Sigmoid colon (tissue), 7 donors: ENCODE data around the gene RCOR1. TPM values are rescaled to one million over a fixed set of nuclear protein-coding genes. Genes with fewer than 3 reads are reported as not detected.

Source experiments
- DNase-seq: peaks from one replicate; pipeline ENCODE4 v3.0.0-alpha.2; 2019
- H3K27ac ChIP-seq, 4 donors: fragments of 200-600 bp; sonication (generic); one replicate each; pipeline ENCODE4 v1.5.1; 2016 to 2019; ENCODE audit warnings: mild to moderate bottlenecking in 1 of 4
- H3K27me3 ChIP-seq, 3 donors: fragments of 200-600 bp; sonication (generic); one replicate each; pipeline ENCODE4 v1.5.1; 2019; ENCODE audit warnings: mild to moderate bottlenecking in 1 of 3
- H3K36me3 ChIP-seq, 4 donors: fragments of 200-600 bp; sonication (generic); one replicate each; pipeline ENCODE4 v1.5.1; 2016 to 2019
- H3K4me1 ChIP-seq, 4 donors: fragments of 200-600 bp; sonication (generic); one replicate each; pipeline ENCODE4 v1.5.1; 2017 to 2019
- H3K4me3 ChIP-seq, 4 donors: fragments of 200-600 bp; sonication (generic); one replicate each; pipeline ENCODE4 v1.5.1; 2017 to 2019; ENCODE audit warnings: mild to moderate bottlenecking in 2 of 4, moderate library complexity in 1 of 4
- H3K9me3 ChIP-seq, 4 donors: fragments of 200-600 bp in 3 of 4; sonication (generic) in 3 of 4; one replicate each; pipeline versions ENCODE4 v1.5.1 to v1.6.1; 2013 to 2019
- EP300 ChIP-seq, 4 donors: sonication (generic); formaldehyde crosslinking; IDR thresholded peaks; one replicate each; pipeline ENCODE4 v1.6.1; 2017; ENCODE audit warnings: antibody characterized with exemption in 4 of 4
- POLR2A ChIP-seq, 2 donors: fragments of 450-650 bp; IDR thresholded peaks; one replicate each; pipeline ENCODE4 v1.6.1; 2016; ENCODE audit warnings: antibody characterized with exemption in 2 of 2, mild to moderate bottlenecking in 2 of 2, moderate library complexity in 2 of 2
- POLR2AphosphoS5 ChIP-seq, 4 donors: sonication (generic); formaldehyde crosslinking; IDR thresholded peaks; one replicate each; pipeline ENCODE4 v1.6.1; 2017; ENCODE audit warnings: antibody characterized with exemption in 4 of 4
- WGBS, 2 donors: extraction: QIAGEN DNeasy Blood & Tissue Kit; methylation state at CpG; one replicate each; pipeline ENCODE4 v1.1.7; 2013; 5-methylcytosine and 5-hydroxymethylcytosine counted together
- intact Hi-C: fragments of 100-400 bp; cut with DNase I; formaldehyde crosslinking; loops from one replicate; pipeline ENCODE4 v1.15.1; 2023
- polyA plus RNA-seq, 3 donors: library from polyadenylated mRNA; stranded (reverse); fragments of 200-250 nt; gene quantifications; one replicate each; pipeline ENCODE4 v1.2.3, GENCODE V29; 2013
- total RNA-seq, 4 donors: library from RNA; depleted of rRNA; stranded (reverse); fragments of >200 nt; gene quantifications; one replicate each; pipeline ENCODE4 v1.1.0, GENCODE V29; 2016
- TF ChIP-seq, protein P1 (sequence below), 4 experiments: fragments of 450-650 bp in 3 of 4; fragments of 200-600 bp in 1 of 4; IDR thresholded peaks; one replicate each; pipeline ENCODE4 v1.5.1; 2016 to 2019; ENCODE audit warnings: antibody characterized with exemption in 4 of 4, mild to moderate bottlenecking in 3 of 4, moderate library complexity in 2 of 4
- donor health status: healthy with polysubstance abuse.
- donor health status: Bipolar disorder and iron deficiency.
- donor health status: healthy.

Gene RCOR1
- total and polyA plus RNA-seq, 7 donors: 7.2 to 12.5 (median 11.8) TPM

DNA sequence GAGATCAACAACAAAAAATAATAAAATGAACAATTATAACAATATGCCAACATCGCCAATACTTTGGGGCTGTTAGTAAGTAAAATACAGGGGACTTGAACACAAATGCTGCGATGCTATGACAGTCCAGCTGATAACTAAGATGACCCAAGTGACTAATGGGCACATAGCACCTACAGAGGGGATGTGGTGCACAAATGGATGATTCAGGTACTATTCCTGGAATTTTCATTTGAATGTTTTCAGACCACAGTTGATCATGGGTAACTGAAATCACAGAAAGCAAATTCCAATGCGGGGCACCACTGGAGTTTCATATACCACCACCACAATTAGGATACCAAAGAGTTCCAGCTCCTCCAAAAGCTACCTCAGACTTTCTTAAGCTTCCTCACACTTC lies 82.9 kb downstream of the RCOR1 start:
- H3K27ac ChIP-seq: no peak overlapping the region
- no peak for TF ChIP-seq POLR2AphosphoS5 (IDR thresholded peaks at IDR 0.05)
- TF ChIP-seq, protein P1, sequence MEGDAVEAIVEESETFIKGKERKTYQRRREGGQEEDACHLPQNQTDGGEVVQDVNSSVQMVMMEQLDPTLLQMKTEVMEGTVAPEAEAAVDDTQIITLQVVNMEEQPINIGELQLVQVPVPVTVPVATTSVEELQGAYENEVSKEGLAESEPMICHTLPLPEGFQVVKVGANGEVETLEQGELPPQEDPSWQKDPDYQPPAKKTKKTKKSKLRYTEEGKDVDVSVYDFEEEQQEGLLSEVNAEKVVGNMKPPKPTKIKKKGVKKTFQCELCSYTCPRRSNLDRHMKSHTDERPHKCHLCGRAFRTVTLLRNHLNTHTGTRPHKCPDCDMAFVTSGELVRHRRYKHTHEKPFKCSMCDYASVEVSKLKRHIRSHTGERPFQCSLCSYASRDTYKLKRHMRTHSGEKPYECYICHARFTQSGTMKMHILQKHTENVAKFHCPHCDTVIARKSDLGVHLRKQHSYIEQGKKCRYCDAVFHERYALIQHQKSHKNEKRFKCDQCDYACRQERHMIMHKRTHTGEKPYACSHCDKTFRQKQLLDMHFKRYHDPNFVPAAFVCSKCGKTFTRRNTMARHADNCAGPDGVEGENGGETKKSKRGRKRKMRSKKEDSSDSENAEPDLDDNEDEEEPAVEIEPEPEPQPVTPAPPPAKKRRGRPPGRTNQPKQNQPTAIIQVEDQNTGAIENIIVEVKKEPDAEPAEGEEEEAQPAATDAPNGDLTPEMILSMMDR (IDR thresholded peaks at IDR 0.05): no peak
- TF ChIP-seq POLR2A (IDR thresholded peaks at IDR 0.05): no peak
- TF ChIP-seq EP300 (IDR thresholded peaks at IDR 0.05): no peak
- no peaks in the 10 kb centered on the region for H3K4me1 ChIP-seq
- no peaks in the 10 kb centered on the region for H3K27me3 ChIP-seq
- no peak overlapping the region for H3K4me3 ChIP-seq
- H3K36me3 ChIP-seq: no peaks in the 10 kb centered on the region
- no peaks in the 10 kb centered on the region for H3K9me3 ChIP-seq
- DNase-seq: no peak
- 99% methylated on average over 3 of the region's 3 CpGs for WGBS, 2 donors
- intact Hi-C loops: no loop called here

GRCh38 chr14:102678394-102678793 lies 85.9 kb downstream of the RCOR1 start:
- intact Hi-C loops: no loop called here
- H3K27ac ChIP-seq: no peak overlapping the region
- no peaks in the 10 kb centered on the region for H3K27me3 ChIP-seq
- H3K4me1 ChIP-seq: no peaks in the 10 kb centered on the region
- WGBS, 2 donors: 85 to 93% methylated on average over 2 of the region's 2 CpGs
- DNase-seq: no peak
- TF ChIP-seq, protein P1 (IDR thresholded peaks at IDR 0.05): no peak
- no peak for TF ChIP-seq POLR2AphosphoS5 (IDR thresholded peaks at IDR 0.05)
- TF ChIP-seq EP300 (IDR thresholded peaks at IDR 0.05): no peak
- no peak for TF ChIP-seq POLR2A (IDR thresholded peaks at IDR 0.05)
- H3K9me3 ChIP-seq: no peaks in the 10 kb centered on the region
- H3K36me3 ChIP-seq: no peaks in the 10 kb centered on the region
- H3K4me3 ChIP-seq: no peak overlapping the region

- H3K27me3 ChIP-seq: no peaks in the 10 kb centered on the region
- intact Hi-C loops: no loop called here
- H3K4me3 ChIP-seq: no peak overlapping the region
- no peak for TF ChIP-seq POLR2A (IDR thresholded peaks at IDR 0.05)
- no peak for TF ChIP-seq POLR2AphosphoS5 (IDR thresholded peaks at IDR 0.05)
- no peak for TF ChIP-seq EP300 (IDR thresholded peaks at IDR 0.05)
- TF ChIP-seq, protein P1 (IDR thresholded peaks at IDR 0.05): no peak
- H3K36me3 ChIP-seq: no peaks in the 10 kb centered on the region
- no peak overlapping the region for H3K27ac ChIP-seq
- H3K9me3 ChIP-seq: no peaks in the 10 kb centered on the region
- peaks cover 0 to 8% (median 3%) of the 10 kb centered on the region in 4 donors for H3K4me1 ChIP-seq
- WGBS, 2 donors: 37 to 73% methylated on average over 45 of the region's 45 CpGs
- DNase-seq: no peak
These were observed 91.2 kb downstream of the RCOR1 start for GRCh38 chr14:102683399-102684297.

DNA sequence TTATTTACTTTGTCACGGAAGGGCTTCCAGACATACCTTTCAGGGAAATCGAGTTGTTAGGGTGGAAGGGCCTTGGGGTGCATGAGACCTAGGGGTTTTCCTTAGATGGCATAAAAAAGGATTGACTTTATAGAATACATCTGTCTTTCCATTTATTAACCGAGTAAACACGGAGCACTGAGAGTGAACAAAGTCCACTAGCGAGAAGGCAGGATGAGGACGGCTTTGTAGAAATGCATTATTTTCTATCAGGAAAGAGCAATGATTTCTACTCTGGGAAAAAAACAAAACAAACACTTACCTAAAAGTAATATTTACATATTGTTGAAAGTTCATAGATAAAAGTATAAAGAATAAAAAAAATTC lies 91.8 kb downstream of the RCOR1 start:
- Histone ChIP-seq H3K9me3 (no peaks in the 10 kb centered on the region), H3K27ac (no peak overlapping the region), H3K4me3 (no peak overlapping the region), H3K27me3 (no peaks in the 10 kb centered on the region), H3K36me3 (no peaks in the 10 kb centered on the region), H3K4me1 (peaks cover 0 to 8% (median 3%) of the 10 kb centered on the region in 4 donors)
- intact Hi-C loops: no loop called here
- WGBS, 2 donors: 17 to 72% methylated on average over 6 of the region's 6 CpGs
- DNase-seq: no peak
- TF ChIP-seq POLR2A (IDR thresholded peaks at IDR 0.05) (no peak), EP300 (IDR thresholded peaks at IDR 0.05) (no peak), POLR2AphosphoS5 (IDR thresholded peaks at IDR 0.05) (no peak)
- TF ChIP-seq, protein P1 (IDR thresholded peaks at IDR 0.05): no peak
